ENCODE results near the gene EIF2AK3. TPM values are rescaled to one million over a fixed set of nuclear protein-coding genes. Genes with fewer than 3 reads are reported as not detected.

Gene EIF2AK3
- total and polyA plus RNA-seq, 2 of the 8 experiments (the other 6 are each of a cell fraction or from before 2014, with no cell fraction given): 5.8 to 22.8 TPM

DNA sequence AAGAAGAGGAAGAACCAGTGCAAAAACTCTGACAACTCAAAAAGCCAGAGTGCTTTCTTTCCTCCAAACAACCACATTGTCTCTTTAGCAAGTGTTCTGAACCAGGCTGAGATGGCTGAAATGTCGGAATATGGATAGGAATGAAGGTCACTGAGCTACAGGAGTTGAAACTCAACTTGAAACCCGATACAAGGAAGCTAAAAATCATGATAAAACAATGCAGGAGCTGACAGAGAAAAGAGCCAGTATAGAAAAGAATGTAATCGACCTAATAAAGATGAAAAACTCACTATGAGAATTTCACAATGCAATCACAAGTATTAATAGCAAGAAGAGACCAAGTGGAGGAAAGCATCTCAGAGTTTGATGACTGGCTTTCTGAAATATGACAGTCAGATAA, 15.0 kb upstream of the EIF2AK3 start (continued):
- TF ChIP-seq POLR2AphosphoS5 (IDR thresholded peaks at IDR 0.05; ENCODE audit: low read depth, low read length): no peak
- no peak for TF ChIP-seq JUN (IDR thresholded peaks at IDR 0.05; ENCODE audit: low read depth, low read length)
- no peak for TF ChIP-seq RXRA (IDR thresholded peaks at IDR 0.05; ENCODE audit: insufficient read depth, low read depth, low read length)
- no peak for TF ChIP-seq RAD21 (IDR thresholded peaks at IDR 0.05 in 1 of 2, conservative IDR thresholded peaks at IDR 0.05 in 1 of 2; ENCODE audit: low read depth in 2 of 2, low read length in 2 of 2)
- no peak for TF ChIP-seq KDM1A (IDR thresholded peaks at IDR 0.05; ENCODE audit: borderline replicate concordance, low read length)

Measured in H1 (cell line).